Suprapubic skin (tissue), 4 donors: Measurements from ENCODE around the gene ATP5PO. TPM values are rescaled to one million over a fixed set of nuclear protein-coding genes. Genes with fewer than 3 reads are reported as not detected.

Experiments used
- DNase-seq, 2 donors: peaks; one replicate each; pipeline ENCODE4 v3.0.0-alpha.2; 2019; ENCODE audit warnings: low spot score in 2 of 2
- H3K27ac ChIP-seq: fragments of 200-600 bp; sonication (generic); one replicate; pipeline ENCODE4 v1.5.1; 2019
- H3K27me3 ChIP-seq: fragments of 200-600 bp; sonication (generic); one replicate; pipeline ENCODE4 v1.5.1; 2019
- H3K36me3 ChIP-seq: fragments of 200-600 bp; sonication (generic); one replicate; pipeline ENCODE4 v1.5.1; 2019
- H3K4me1 ChIP-seq: fragments of 200-600 bp; sonication (generic); one replicate; pipeline ENCODE4 v1.5.1; 2019
- H3K4me3 ChIP-seq: fragments of 200-600 bp; sonication (generic); one replicate; pipeline ENCODE4 v1.5.1; 2019; ENCODE audit warnings: mild to moderate bottlenecking
- H3K9me3 ChIP-seq: fragments of 200-600 bp; sonication (generic); one replicate; pipeline ENCODE4 v1.5.1; 2019
- CTCF ChIP-seq, 2 donors: fragments of 200-600 bp in 1 of 2; fragments of 450-650 bp in 1 of 2; sonication (generic) in 1 of 2; IDR thresholded peaks; one replicate each; pipeline ENCODE4 v1.5.1; 2016 to 2019; ENCODE audit warnings: antibody characterized with exemption in 2 of 2, mild to moderate bottlenecking in 1 of 2, moderate library complexity in 1 of 2
- EP300 ChIP-seq: sonication (generic); formaldehyde crosslinking; IDR thresholded peaks from one replicate; pipeline ENCODE4 v1.6.1; 2017; ENCODE audit warnings: antibody characterized with exemption
- POLR2A ChIP-seq, 2 donors: fragments of 450-650 bp; IDR thresholded peaks; one replicate each; pipeline ENCODE4 v1.6.1; 2017; ENCODE audit warnings: antibody characterized with exemption in 2 of 2, mild to moderate bottlenecking in 2 of 2, moderate library complexity in 2 of 2
- POLR2AphosphoS5 ChIP-seq, 3 donors: sonication (generic); formaldehyde crosslinking; IDR thresholded peaks; one replicate each; pipeline ENCODE4 v1.6.1; 2017; ENCODE audit warnings: antibody characterized with exemption in 3 of 3
- WGBS: methylation state at CpG from one replicate; pipeline ENCODE4 v1.1.5; 2018; 5-methylcytosine and 5-hydroxymethylcytosine counted together
- total RNA-seq, 4 donors: library from RNA; depleted of rRNA; stranded (reverse); fragments of >200 nt; gene quantifications; one replicate each; pipeline ENCODE4 v1.1.0, GENCODE V29; 2016

ATP5PO gene
- total RNA-seq, 4 donors from 2014 or later, result 121 to 182 (median 159) TPM

- H3K4me1 ChIP-seq, result peaks cover 37% of the 10 kb centered on the region
- WGBS, result 93% methylated on average over 12 of the region's 12 CpGs
- no peaks in the 10 kb centered on the region for H3K27me3 ChIP-seq
- DNase-seq, result no peak
- TF ChIP-seq POLR2AphosphoS5 (IDR thresholded peaks at IDR 0.05) (no peak), CTCF (IDR thresholded peaks at IDR 0.05) (no peak), POLR2A (IDR thresholded peaks at IDR 0.05) (no peak), EP300 (no peak)
- no peaks in the 10 kb centered on the region for H3K36me3 ChIP-seq
- H3K9me3 ChIP-seq, result no peaks in the 10 kb centered on the region
- no peak overlapping the region for H3K4me3 ChIP-seq
- H3K27ac ChIP-seq, result peak overlapping the region; percentile 92
Observed at GRCh38 chr21:33949516-33950430, 34.2 kb upstream of the ATP5PO start.

- H3K4me3 ChIP-seq, result no peak overlapping the region
- no peaks in the 10 kb centered on the region for H3K9me3 ChIP-seq
- 87% methylated on average over 9 of the region's 9 CpGs for WGBS
Observed at GRCh38 chr21:33948951-33949444, 33.4 kb upstream of the ATP5PO start.

GRCh38 chr21:33948096-33948950 is 32.7 kb upstream of the ATP5PO start:
- peak overlapping the region; percentile 92 for H3K27ac ChIP-seq
- no peaks in the 10 kb centered on the region for H3K9me3 ChIP-seq
- TF ChIP-seq POLR2AphosphoS5 (IDR thresholded peaks at IDR 0.05) (peak in 1 of 3 donors; percentile 15), EP300 (no peak), POLR2A (IDR thresholded peaks at IDR 0.05) (no peak), CTCF (IDR thresholded peaks at IDR 0.05) (no peak)
- H3K4me1 ChIP-seq, result peaks cover 37% of the 10 kb centered on the region
- DNase-seq, result peak in 1 of 2 donors; percentile 82
- H3K27me3 ChIP-seq, result no peaks in the 10 kb centered on the region
- H3K4me3 ChIP-seq, result peak overlapping the region; percentile 31
- H3K36me3 ChIP-seq, result no peaks in the 10 kb centered on the region
- WGBS, result 33% methylated on average over 16 of the region's 17 CpGs

More at GRCh38 chr21:33948951-33949444, 33.4 kb upstream of the ATP5PO start:
- Histone ChIP-seq H3K27ac (peak overlapping the region; percentile 92), H3K36me3 (no peaks in the 10 kb centered on the region), H3K4me1 (peaks cover 37% of the 10 kb centered on the region), H3K27me3 (no peaks in the 10 kb centered on the region)
- DNase-seq, result no peak
- no peak for TF ChIP-seq POLR2A (IDR thresholded peaks at IDR 0.05)
- no peak for TF ChIP-seq POLR2AphosphoS5 (IDR thresholded peaks at IDR 0.05)
- no peak for TF ChIP-seq CTCF (IDR thresholded peaks at IDR 0.05)
- TF ChIP-seq EP300, result no peak

GRCh38 chr21:33947451-33948095 is 32.0 kb upstream of the ATP5PO start:
- 17% methylated on average over 9 of the region's 9 CpGs for WGBS
- Histone ChIP-seq H3K9me3 (no peaks in the 10 kb centered on the region), H3K4me3 (peak overlapping the region; percentile 31), H3K27me3 (no peaks in the 10 kb centered on the region), H3K27ac (peak overlapping the region; percentile 92), H3K36me3 (no peaks in the 10 kb centered on the region), H3K4me1 (peaks cover 37% of the 10 kb centered on the region)
- no peak for TF ChIP-seq EP300
- TF ChIP-seq POLR2AphosphoS5 (IDR thresholded peaks at IDR 0.05), result peak in 1 of 3 donors; percentile 55
- DNase-seq, result peak; percentile 91 to 92

GRCh38 chr21:33945652-33946270 is 30.2 kb upstream of the ATP5PO start:
- TF ChIP-seq EP300, result no peak
- no peaks in the 10 kb centered on the region for H3K36me3 ChIP-seq
- no peak for DNase-seq
- WGBS, result 75% methylated on average over 2 of the region's 2 CpGs
- no peak overlapping the region for H3K4me3 ChIP-seq
- H3K4me1 ChIP-seq, result peaks cover 41% of the 10 kb centered on the region
- peak overlapping the region; percentile 24 for H3K27ac ChIP-seq
- no peaks in the 10 kb centered on the region for H3K27me3 ChIP-seq
- H3K9me3 ChIP-seq, result no peaks in the 10 kb centered on the region
